IPS DF 4.7 (cell line): ENCODE data around the gene COL7A1.
"Not testable (repeated sequence)": the region's sequence is repeated elsewhere in the genome, so short reads cannot be mapped to it uniquely, and the experiment has no call there.

ENCODE experiments used
- DNase-seq: peaks from one replicate; pipeline ENCODE4 v3.0.0-alpha.2; 2013; ENCODE audit warnings: low spot score; ENCODE audit errors: extremely low read depth

Gene COL7A1

DNA sequence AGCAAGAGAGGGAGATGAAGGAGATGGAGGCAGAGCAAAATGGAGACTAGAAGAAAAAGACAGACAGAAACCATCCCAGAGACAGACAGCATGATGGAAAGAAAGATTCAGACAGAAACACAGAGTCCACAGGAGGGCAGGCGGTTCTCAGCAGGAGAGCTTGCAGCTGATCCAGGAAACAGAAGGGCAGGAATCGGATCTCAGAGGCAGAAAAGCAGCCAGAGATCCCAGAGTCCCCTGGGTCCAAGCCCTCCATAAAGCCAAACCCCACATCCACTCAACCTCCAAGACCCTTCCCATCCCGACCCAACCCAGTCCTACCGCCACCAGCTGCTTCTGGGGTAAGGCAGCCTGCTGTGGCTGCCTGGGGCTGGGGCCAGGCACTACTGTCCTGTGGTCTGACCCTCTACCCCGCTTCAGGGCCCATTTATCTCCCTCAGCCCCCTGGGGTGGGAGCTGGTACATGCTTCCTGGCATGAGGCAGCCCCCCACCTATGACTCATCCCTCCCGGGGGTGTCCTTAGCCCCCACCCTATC lies 31.7 kb downstream of the COL7A1 start, which contains the start of gene UCN2:
UCN2 (minus strand) TSS at position 400 of the 537 bp plus-strand sequence. CDS start 657 bp downstream, outside the sequence.
- DNase-seq: no peak

DNA sequence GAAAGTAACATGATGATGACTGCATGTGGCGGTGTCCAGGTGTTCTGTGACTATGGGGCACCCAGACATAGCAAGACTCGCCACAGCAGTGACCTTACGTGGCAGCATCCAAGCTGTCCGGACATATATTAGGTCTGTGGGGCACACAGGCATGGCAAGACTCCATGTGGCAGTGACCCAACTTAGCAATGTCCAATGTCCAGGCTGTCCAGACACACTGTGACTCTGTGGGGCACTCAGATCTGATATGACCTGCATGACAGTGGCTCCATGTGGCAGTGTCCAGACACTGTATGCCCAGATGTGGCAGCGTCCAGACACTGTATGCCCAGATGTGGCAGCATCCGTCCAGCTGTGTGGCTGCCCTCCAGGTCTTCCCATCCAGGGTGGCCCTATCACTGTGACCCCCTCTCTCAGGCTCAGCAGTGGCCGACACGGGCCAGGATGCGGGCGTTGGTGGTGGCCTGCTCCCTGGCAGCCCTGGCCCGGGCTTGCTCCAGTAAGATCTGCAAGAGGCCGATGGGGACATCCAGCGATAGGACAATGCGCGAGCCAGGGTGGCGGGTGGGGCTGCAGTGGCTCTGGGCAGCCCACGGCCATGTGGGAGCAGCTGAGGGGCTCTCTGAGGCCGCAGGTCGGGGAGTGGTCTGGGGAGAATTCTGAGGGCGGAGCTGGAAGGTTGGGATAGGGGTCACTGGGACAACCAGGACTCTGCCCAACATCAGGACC lies 32.6 kb downstream of the COL7A1 start:
- no peak for DNase-seq

DNA sequence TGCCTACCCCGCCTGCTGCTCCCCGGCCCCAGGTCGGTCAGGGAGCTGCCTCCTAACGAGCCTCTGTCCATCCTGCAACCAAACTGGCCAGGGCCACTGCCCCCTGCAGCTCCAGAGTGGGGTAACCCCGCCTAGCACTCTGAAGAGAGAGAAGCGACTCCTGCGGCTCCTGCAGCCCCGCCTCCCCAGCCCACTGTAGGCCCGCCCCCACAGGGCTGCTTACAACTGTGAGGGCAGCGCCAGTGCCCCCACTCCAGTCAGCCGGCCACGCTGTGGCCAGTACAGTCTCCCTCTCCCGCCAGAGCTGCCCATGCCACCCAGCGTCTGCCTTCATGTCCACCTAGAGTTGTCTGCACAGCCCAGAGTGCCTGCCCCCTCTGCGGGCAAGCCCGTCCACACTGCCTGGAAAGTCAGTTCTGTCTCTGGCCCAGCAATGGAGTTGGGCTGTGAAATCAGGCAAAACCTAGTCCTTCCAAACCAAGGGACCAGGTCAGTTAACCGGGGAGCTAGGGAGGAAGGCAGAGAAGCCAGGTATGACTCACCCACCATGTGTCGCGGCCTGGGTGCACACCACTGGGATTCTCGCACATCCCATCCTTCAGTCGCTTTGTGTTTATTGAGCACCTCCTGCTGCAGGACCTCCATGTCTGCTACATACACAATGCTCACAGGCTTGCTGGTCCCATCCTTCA lies 33.9 kb downstream of the COL7A1 start:
- no peak for DNase-seq

DNA sequence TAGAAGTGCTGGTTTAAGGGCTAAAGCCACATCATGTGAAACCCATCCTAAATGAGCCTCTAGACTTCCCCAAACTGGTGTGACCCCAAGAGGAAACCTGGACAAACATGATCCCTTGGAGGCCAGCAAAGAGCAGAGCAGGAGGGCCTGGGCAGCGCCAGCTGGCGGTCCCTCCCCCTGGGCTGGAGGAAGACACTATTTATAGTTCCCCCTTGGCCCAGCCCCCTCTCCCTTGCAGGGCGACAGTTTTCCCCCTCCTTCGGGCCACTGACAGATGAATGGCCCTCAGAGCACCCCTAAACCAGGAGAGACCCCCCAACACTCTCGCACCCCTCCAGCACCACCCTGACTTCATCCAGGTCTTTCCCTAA lies 34.5 kb downstream of the COL7A1 start:
- DNase-seq: no peak

DNA sequence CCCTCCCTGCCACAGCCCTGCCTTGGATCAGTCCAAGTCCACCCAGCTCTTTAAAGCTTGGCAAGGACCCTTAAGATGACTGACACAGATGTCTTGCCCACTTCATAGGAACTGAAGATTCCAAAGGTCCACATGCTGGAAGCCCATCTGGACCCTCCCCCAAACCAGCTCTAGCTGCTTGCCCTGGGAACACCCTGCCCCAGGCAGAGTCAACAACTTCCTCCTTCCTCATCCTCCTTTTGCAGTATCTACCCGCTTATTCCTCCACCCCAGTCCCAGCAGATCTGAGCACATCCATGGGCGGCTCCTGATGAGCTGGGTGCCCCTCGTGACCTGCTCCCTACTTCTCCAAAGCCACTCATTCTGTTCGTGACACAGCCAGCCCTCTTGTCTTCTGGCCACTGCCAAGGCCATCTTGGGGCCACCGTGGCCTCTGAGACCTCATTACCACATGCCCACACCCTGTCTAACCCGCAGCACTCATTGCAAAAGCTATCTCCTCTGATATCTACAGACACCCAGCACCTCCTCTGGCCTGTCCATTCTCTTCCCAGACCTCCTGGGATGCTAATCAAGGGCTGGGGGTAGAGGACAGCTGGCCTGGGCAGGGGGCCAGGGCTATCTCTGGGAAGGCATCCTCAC lies 36.5 kb downstream of the COL7A1 start:
- DNase-seq: no peak

DNA sequence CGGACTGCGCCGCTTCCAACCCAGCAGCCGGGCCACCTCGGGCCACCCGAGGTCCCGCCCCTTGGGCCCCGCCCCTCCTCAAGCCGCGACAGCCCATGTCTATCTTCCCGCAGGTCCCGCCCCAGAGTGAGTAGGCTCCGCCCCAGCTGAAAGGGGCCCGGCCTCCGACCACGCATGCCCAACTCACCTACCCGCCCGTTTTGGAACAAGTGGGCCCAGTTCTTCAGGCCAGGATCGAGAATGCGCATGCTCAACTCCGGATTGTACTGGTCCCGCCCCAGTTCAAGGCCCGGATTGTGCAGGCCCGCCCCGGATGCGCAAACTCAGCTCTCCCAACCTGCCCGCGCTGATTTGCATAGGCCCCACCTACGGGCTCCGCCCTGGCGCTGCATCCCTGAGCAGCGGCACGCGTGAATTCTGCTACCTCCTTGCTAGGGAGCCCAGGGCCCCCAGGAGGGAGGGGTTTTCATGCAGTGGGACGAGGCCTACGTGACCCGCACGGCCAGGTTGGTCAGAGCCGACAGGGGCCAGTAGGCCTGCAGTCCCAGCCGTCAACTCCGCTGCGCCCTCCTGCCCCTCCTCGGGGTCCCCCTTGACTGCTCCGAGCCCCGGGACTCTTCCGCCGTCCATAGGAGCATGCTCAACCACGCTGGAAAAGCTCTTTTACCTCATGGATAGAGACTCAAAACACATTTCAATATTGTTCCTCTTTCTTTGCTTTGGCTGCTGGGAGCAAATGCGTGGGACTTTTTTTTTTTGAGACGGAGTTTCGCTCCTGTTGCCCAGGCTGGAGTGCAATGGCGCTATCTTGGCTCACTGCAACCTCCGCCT lies 38.1 kb downstream of the COL7A1 start, which contains the start of gene PFKFB4:
PFKFB4 (minus strand) TSS at position 8 of the 831 bp plus-strand sequence. CDS start 26 bp downstream, outside the sequence.
- DNase-seq: peak; percentile 96

DNA sequence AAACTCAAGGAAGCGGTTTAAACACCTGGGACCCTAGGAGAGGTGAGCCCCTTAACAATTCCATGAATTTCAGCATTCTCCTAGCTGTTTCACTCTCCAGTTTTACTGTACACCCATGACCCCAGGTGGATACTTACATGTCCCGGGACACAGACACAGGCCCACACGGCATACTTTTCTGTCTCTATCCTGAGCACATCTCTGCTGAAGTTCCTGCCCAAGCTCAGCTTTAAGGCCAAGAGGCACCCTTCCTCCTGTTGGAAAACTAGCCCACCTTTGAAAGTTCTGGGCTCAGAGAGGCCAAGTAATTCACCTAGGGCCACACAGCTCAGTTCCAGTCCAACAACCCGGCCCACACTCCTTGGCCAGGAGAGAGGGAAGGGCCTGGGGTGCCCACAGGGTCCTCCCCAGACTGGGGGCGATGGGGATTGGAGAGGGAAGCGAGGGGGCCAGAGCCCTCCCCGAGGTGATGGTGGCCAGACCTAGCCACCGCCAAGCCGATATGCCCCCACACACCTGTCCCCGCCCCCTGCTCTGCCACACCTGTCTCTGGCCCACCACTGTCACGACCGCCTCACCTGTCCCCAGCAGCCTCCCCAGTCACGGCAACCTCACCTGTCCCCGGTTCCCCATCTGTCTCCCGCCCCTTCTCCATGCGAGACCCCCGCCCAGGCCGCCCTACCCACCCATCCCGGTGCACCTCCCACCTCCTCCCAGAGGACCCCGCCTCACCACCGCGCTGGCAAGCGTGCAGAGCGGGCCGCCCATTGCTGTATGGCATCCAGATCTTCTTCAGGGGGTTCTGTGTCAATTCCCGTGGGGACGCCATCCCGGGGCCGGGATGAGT lies 39.0 kb downstream of the COL7A1 start:
- no peak for DNase-seq

DNA sequence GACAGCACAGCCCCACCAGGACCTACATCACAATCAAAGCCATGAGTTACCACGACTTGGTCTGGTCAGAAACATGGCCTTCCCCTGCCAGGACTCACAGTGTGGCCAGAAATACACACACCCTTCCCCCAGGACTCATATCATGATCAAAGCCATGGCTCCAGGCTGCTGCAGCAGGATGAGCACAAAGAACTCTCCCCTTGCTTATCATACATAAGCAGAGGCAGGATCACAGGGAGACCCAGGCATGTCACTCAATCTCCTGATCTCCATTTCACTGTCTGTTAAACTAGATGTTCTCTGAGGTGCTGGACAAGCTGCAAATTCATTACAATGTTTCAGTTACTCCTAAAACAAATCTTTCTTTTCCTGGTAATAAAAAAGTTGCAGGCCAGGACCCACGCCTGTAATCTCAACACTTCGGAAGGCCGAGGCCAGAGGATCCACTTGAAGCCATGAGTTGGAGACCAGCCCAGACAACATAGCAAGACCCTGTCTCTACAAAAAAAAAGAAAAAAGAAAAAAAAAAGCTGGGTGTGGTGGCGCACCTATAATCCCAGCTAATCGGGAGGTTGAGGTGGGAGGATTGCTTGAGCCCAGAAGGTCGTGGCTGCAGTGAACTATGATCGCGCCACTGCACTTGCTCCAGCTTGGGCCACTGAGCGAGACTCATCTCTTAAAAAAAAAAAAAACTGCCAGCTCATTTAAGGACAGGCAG lies 39.7 kb downstream of the COL7A1 start:
- DNase-seq: no peak

DNA sequence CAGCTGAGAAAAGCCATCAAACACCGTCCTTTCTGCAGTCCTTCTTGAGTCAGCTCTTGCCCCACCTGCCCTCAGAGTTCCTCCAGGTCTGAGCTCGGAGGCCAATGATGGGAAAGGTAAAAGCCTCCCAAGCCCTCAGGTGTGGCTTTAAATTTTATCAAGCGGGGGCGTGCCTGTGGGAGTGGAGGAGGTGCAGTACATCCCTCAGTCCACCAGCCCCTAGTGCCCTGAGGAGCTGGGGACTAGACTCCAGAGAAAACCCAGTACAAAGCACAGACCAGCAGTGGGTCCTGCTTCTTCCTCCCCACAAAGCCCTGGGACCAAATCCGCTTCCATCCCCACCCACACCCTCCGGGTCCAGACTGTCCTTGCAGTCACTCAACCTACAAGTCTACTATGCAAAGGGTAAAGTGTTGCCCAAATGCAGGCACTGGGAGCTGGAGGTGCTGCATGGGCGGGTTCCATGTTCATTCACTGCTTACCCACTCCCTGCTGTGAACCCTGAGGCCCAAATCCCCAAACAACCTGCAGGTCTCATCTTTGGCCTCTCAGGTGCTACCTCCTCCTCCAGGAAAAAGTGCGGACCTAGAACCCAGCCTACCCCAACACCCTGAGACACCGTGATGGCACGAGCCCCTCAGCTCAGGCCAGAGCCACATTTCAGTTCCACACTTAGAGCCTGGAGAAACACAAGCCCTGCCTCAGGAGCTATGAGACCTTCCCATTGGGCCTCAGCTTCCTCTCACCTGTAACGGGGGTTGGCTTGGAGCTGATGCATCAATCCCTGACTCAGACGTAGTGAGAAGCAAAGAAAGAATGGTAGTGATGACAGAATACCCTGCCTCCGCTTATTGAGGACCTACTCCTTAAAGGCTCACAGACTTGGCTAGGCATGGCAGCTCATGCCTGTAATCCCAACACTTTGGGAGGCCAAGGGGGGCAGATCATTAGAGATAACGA lies 41.0 kb downstream of the COL7A1 start:
- DNase-seq: no peak

DNA sequence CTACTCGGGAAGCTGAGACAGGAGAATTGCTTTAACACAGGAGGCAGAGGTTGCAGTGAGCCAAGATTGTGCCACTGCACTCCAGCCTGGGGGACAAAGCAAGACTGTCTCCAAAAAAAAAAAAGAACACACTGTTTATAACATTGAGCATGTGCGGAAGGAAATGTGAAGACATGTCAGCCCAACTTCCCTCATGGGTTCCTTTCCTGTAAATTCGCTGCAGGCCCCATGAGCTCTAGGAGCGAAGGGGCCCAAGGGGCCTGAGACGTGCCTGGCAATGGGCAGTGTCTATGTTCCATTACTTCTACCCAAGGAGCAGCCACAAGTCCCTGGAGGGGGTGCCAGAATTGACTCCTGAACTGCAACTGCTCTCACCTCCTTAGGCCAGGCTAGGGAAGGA lies 41.8 kb downstream of the COL7A1 start:
- no peak for DNase-seq

DNA sequence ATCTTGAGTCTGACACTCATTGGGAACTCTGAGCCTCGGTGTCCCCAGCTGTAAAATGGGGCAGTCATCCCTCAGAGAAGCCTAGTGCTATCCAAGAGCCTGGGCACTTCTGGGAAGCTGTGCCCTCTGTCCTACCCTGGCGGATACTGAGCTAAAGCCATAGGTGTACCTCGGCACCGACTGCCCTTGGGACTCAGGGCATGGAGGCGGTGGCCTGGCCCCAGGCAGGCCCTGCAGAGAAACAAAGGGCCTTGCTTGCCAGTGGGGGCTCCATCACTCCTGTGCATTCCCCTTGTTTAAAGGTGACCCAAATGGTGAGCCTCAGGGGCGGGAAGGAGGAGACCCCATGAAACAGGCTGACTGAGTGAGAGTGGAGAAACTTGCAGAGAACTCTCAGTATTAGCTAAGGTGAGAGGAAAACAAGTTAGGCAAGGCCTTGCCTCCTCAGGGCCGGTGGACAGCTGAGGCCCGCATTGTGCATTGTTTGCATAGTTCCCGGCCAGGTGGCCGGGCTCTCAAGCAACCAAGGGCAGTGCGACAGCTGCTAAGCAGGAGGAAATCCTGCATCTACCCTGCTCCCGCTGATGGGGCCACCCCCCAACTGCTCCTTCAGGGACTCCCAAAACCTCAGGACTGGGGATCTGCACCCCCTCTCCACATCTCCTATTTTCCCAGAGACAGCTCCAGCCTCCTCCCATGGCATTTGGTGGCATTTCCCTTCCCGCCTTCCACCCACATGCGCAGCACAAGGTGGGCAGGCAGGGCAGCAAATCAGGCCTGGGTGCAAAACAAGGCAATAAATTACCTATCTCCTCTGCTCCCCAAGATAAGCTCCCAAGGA lies 42.8 kb downstream of the COL7A1 start:
- no peak for DNase-seq

DNA sequence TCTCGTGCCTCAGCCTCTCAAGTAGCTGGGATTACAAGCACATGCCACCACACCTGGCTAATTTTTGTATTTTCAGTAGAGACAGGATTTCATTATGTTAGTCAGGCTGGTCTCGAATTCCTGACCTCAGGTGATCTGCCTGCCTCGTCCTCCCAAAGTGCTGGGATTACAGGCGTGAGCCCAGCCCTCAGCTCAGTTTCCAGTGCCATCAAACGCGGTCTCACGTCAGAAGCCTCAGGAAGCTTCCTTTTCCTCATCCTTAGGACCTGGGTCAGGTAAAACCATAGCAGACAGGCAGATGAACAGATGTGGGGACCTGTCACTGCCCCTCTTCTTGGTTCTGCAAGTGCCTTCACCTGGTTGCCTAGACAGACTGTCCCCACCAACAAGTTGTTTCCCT lies 43.5 kb downstream of the COL7A1 start:
- not testable (repeated sequence) for DNase-seq

DNA sequence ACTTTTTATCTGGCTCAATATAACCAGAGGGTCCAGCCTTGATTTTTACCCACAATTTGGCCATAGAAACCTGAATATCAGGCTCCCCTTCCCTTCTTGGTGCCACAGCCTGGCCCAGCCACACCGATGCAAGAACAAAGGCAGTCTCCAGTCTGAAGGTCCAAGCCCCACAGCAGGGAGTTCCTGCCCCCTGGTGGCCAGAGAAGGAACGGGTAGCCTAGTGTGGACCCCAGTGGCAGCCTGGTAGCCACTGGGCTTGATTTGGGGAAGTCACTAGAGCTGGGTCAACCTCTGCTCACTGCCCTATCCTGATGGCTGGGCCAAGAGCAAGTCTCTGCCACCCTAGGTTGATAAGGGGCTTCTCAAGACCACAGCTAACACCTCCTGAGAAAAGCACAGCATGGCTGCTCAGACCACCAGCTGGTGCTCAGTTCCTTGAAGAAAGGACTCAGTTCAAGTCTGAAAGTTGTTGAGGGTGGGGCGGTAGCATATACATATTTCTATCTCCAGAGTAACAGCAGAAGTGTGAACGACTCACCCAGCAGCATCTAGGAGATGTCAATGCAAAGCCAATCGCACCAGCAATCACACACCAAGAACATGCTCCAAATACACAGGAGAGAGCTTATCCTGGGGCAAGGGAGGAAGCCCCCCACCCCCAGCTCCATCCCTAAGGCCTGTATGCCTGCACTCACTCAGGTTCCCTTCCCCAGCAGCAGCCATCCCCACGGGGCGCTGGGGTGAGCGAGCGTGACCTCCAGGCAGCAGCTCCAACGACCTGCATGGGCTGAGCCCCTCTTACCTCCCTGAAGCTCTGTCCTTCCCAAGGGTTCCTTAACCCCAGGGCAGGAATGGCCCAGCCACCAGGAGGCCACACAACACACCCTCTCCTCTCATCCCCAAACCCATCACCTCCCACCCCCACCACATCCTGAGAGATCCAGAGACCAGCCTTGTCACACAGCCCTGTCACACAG lies 46.1 kb downstream of the COL7A1 start:
- peak; percentile 60 for DNase-seq

DNA sequence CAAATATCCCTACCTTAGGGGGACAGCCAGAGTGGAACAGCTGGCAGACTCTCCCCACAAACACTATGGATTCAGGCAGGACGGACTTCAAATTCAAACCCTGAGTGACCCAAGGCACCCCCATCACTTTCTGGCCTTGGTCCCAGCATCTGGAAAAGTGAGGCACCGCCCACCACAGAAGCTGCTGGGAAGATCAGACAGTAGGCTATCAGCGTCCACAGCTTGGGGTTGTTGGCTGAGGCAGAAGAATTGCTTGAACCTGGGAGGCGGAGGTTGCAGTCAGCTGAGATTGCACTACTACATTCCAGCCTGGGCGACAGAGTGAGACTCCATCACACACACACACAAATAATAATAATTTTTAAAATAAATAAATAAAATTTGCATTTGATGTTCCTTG lies 47.0 kb downstream of the COL7A1 start:
- no peak for DNase-seq

DNA sequence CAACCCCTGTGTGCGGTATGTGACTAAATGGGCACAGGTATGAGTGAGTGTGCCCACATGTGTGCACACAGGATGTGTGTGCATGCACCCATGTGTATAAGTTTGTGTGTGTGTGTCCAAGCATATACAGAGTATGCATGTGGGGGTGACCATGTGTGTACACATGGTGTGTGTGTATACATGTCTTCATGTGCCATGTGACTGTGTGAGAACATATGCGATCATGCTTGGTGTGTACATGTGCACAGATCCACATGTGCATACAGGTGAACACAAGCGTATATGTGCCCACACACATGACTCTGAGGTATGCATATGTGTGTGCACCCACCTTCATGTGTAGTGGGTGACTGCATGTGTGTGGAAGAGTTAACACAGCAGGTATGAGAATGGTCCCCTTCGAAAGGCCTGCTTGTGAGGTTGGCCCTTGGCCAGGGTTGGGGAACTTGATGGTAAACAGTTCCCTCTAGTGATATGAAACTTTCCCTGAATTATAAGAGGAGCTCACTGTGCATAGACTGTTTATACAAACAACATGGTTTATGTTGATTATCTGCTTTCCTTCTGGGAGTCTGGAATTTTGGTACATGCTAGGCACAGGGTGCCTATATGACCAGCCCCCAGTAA lies 48.8 kb downstream of the COL7A1 start:
- DNase-seq: no peak

DNA sequence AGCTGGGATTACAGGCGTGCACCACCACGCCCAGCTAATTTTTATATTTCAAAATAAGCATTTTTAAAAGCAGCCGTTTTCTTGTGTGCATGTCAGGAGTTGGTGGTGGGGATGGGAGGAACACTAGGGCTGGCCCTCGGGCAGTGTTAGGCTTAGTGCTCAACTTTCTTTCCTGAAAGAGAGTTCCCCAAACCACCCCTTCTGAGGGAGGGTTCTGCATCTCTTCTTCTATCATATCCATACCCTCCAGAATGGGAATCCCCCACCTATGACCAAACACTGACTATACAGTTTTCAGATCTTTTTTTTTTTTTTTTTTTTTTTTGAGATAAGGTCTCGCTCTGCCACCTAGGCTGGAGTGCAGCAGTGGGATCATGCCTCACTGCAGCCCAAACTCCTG lies 51.0 kb downstream of the COL7A1 start:
- DNase-seq: no peak
